Fibroblast of skin of scalp (primary cell): Measurements from ENCODE around the gene DCX. TPM values are rescaled to one million over a fixed set of nuclear protein-coding genes. Genes with fewer than 3 reads are reported as not detected.

Source experiments
- DNase-seq: peaks from one replicate; pipeline ENCODE4 v3.0.0-alpha.2; 2013
- polyA plus RNA-seq, 2 experiments: library from polyadenylated mRNA; unstranded; fragments of 120-200 nt; gene quantifications; one replicate each; pipeline ENCODE4 v1.2.1, GENCODE V29; 2013; ENCODE audit not compliant: insufficient read length in 2 of 2

The DCX gene
- 0.04 TPM for polyA plus RNA-seq (2013, experiment 1 of 2; ENCODE audit: insufficient read length)
- 0.74 TPM for polyA plus RNA-seq (2013, experiment 2 of 2; ENCODE audit: insufficient read length)

DNA sequence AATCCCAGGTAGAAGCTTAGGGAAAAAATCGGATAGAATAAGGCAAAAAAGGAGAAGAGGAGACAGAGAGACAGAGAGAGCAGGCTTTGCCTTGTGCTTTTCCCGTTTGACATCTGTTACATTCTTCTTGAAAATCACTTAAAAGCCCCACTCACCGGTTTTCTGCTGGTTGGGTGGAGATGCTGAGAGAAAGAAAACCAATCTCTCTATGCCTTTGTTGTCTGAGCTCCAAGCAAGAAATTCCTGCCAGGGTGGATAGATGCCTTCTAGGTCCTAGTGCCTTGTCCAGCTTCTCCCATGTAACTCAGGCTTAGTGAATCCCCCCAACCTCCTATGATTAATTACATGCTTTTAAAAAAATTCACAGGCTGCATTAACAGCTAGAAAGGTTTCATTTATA is at the start of gene DCX:
Gene DCX, minus strand, starts transcription at position 210 of the 400 bp plus-strand sequence. CDS start 1,794 bp downstream, outside the sequence.
- no peak for DNase-seq

GRCh38 chrX:111460607-111461006 is 48.6 kb upstream of the DCX start:
- DNase-seq = peak; percentile 1

- peak; percentile 10 for DNase-seq
Observed at GRCh38 chrX:111447298-111447697, 35.3 kb upstream of the DCX start.

DNA sequence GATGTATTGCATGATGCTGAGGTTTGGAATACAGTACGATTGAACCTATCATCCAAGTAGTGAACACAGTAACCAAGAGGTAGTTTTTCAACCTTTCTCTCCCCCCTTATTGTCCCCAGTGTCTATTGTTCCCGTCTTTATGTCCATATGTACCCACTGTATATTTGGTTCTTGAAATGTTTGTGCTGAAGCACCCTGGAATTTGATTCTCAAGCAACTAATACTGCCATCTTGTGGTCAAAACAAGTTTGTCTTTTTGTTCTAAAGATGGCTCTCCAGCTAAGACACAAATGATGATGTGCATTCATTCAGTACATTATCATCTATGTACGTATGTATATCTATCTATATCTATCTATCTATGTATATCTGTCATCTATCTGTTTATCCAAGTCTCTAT is 33.5 kb upstream of the DCX start:
- DNase-seq = peak; percentile 38

DNA sequence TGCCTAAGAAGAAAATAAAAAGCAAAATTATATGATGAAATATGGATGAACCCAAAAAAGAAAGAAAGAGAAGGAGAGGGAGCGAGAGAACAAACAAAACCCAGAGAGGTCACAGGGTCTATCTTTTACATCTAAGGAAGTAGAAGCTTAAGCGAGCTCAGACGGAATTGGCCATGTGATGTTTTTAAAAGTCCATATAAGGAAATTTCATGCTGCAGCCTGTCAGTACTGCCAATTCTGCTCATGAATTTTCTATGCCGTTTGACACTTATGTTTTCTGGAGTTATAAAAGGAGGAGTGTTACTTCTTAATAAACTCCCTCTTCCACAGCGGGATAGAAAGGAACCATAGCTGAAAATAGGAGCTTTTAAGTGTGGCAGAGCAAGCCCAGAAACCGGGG is 32.9 kb upstream of the DCX start:
- no peak for DNase-seq

GRCh38 chrX:111443946-111444345 is 32.0 kb upstream of the DCX start:
- DNase-seq = no peak

DNA sequence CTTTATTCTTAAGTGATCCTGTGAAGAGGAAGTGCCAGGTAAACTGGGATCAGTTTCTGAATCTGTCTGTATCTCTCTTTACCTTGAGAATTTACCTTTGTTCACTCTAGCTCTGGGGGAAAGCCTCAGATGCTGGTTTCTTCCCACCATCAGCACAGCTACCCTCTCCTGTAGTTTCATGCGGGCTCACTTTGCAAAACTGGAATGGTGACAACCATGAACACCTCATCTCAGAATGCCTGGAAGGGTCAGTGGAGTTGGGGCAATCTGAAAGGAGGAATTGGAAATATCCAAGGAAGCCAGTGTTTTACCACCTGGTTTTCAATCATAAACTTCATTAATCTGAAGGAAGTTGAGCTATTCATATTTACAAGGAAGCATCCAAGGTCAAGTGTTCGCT is 30.8 kb upstream of the DCX start:
- no peak for DNase-seq

DNA sequence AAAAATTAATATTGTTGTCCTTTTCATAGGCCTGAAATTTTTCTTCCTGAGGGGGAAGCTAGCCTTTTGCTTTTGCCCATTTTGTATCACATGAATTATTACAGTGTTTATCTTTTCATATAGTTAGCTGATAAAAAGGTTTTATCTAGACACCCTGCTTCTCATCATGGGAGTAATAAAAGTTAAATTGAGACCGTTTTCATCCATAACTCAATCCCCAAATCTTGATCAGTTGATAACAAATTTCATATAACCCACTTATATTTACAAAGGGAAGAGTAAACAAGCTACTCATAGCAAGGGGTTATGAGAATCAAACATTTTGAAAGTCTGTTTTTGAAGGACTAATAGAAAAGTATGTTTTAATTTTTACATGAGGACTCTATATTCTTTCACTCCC is 23.5 kb upstream of the DCX start:
- no peak for DNase-seq

DNA sequence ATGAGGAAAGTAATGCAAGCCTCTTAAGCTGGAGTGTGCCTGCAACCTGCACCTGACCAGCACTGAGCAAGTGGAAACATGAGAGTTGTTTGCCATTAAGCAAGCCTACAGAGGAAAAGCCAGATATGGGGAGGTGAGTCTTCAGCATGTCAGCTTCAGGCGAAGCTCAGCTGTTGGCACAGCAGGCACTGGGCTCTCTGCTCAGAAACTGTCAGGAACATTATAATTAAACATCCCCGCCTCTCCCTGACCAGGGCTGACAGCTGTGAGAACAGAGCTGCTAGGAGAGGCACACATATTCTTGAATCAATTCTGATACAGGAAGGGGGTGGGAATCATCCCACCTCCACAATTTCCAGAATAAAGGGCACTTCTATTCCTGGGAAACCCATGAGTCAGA is 19.0 kb upstream of the DCX start:
- no peak for DNase-seq

DNA sequence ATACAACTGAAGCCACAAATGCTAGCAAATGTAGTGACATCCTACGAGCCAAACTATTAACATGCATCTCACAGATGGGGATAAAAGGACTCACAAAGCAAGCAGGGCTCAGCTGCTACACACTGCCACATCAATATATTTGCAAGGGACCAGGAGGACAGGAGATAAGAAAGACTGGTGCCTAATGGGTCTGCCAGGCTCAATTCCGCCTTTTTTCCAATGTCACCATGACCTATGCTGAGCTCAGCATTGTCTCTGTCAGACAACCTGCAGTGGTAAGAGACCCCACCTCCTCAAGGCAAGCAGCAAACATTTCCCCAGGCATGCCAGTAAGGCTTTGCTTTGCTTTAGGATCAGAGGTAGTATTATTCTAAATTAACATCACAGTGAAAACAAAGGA is 435 bp downstream of the DCX start:
- DNase-seq = no peak

DNA sequence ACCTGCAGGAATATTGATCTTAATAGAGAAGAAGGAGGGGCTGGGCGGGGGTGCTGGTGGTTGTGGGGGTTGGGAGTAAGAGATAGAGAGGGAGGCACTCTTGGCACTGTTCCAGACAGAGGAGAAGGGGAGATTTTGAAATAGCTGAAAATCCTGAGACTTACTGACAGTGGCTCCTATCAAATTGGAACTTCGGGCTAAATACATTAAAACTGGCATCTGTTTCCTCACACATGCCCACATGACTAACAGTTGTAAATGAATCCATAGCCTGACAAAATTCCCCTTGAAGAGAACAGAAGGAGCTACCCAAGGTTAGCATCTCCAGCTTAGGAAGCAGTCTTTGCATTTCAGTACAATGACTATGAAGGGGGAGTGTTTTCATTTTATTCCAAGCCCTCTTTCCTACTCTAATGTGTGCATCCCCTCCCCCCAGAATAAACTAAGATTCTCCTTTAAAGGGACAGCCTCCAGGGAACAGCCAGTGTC is 1.4 kb downstream of the DCX start:
- no peak for DNase-seq

- DNase-seq = no peak
Observed at GRCh38 chrX:111409326-111409725, 2.7 kb downstream of the DCX start.

- no peak for DNase-seq
Observed at GRCh38 chrX:111407948-111408347, 4.0 kb downstream of the DCX start.

- no peak for DNase-seq
Observed at GRCh38 chrX:111402344-111402743, 9.6 kb downstream of the DCX start.

DNA sequence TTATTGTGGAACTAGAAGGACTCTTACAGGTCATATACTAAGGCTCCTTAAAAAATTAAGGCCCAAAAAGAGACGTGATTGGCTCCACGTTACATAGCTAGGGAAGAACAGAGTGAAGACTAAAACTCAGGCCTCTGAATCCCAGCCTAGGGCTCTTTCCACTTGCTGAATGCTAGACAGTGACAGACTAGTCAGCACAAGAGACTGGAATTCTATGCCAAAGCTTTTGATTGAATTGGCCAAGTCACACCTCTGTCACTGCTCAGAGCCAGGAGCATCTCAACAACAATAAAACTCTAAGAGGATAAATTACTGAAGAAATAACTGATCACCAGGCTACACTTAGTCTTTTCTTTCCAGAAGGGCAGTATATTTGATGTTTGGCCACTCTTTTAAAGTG is 16.8 kb downstream of the DCX start:
- no peak for DNase-seq

GRCh38 chrX:111394569-111394968 is 17.4 kb downstream of the DCX start:
- no peak for DNase-seq

DNA sequence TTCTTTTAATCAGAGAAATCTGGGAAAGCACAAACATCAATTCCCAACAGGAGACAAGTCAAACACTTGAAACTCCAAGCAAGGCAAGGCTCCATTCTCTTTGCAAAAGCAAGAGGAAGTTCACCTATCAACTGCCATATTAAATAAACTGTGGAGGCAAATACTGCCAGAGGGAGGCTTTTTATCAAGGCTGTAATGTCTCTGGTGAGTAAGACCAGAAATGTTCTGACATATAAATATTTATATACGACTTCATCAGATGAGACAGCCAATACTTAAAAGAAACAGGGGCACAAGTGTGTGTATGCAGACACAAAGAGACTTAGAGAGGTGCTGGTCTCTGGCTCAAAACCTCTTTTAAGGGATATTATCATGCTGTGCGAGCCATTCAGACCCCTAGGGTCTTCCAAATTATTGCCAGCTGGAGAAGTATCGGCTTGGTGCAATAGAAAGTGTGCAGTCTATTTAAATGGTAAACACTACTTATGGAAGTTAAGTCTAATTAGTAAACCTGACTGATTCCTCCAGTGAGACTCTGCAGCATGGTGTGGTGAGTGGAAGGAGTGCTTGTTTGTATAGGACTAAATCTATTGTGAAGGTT is 24.4 kb downstream of the DCX start:
- DNase-seq = no peak

GRCh38 chrX:111386615-111387233 is 25.3 kb downstream of the DCX start:
- no peak for DNase-seq

- DNase-seq = no peak
Observed at GRCh38 chrX:111386077-111386476, 25.9 kb downstream of the DCX start.

DNA sequence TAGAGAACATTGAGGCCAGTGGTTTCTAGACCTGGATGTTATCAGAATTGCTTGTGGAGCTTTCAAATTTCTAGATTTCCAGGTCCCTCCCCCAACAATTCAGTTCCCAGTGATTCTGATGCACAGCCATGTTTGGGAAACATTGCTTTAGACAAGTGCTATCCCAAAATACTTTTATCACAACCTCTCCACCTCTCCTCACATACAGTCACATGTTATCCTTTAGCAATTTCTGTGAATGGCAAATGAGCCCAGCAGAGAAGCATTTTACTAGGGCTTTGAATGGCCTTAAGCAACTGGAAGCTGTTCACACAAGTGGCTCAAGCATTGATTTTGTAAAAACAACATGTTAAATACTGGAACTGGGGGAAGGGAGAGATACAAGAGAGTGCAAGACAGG is 29.7 kb downstream of the DCX start:
- no peak for DNase-seq

DNA sequence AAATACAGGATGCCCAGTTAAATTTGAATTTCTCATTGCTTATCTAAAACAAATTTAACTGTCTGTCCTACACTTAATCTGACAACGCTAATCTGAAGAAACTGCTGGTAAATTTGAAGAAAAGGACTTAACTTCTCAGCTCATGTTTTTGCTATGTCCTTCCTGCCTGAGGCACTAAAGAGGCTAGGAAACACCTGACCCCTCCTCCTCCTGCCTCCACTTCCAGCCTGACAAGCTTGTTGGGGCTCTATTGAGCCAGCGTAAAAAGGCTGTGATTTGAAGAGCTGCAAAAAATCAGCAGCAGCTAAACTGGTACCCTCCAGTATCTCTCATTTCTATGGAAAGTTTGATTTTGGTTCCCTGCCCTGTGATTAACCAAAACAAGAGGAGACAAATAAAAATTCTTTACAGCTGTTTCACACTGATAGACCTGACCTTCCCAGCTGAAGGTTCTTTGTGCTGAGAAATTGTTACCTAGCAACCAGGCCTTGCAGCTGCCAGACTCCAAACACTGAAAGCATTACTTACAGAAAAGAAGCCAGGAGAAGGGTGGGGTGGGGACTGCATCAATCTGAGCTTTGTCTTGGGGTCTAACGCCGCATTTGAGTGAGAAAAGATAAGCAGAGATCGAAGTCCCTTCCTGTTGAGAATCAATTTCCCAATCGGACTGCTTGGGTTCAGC is 35.0 kb downstream of the DCX start:
- no peak for DNase-seq

DNA sequence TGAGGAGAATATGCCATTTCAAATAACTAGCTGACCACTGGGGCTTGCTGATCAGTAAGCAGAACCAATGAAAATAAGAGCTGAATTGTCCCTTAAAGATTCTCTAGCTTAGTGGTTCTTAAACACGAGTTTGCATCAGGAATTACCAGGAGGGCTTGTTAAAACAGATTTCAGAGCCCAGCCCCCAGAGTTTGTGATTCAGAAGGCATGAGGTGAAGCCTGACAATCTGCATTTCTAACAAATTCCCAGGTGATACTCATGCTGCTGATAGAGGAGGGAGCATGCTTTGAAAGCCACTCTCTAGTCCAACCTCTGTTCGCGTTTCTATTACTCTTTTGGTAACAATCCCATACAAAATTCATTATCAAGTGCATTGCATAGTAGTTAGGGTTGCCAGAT is 35.5 kb downstream of the DCX start:
- no peak for DNase-seq

DNA sequence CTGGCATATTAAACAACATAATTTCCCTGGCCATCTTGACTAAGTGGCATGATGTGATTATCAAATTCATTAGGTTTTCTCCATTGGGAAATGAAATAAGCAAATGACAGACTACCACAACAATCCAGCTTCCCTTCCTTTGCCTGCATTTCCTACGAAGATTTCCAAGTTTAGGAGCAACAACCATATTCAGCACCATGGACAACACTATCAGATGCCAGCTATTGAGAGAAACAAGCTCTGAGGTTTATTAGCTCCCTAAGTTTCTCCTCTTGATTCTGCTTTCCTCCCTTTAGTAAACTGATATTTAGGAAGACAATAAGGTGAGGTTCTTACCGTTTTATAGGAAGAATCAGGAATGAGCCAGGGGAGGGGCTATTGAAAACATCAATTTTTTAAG is 36.2 kb downstream of the DCX start:
- no peak for DNase-seq

DNA sequence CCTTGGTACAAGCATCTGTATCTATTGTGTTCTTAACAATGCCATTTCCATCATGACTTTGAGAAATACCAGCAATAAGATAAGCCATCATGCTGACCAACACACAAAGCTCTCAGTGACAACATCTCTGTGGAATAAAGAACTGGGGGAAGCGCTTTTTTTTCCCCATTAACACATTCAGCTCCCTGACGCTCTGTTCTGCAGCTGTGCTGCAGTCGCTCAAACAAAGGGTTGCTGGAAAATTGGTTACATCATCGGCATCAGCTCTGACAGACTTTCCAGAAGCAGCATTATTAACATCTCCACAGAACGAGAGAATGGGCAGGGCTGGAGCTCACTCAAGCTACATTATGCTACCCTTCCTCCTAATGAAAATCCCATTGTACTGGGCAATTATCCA is 39.9 kb downstream of the DCX start:
- DNase-seq = no peak
